Measurements from ENCODE around the gene CRB2. TPM values are rescaled to one million over a fixed set of nuclear protein-coding genes. Genes with fewer than 3 reads are reported as not detected.
A peak's percentile ranks its signal among the peaks of the same experiment; 100 is the strongest.

The CRB2 gene
- total and polyA plus RNA-seq, 2 of the 13 experiments (the other 11 are each of a cell fraction or from before 2014, with no cell fraction given): 0.01 to 0.29 TPM

DNA sequence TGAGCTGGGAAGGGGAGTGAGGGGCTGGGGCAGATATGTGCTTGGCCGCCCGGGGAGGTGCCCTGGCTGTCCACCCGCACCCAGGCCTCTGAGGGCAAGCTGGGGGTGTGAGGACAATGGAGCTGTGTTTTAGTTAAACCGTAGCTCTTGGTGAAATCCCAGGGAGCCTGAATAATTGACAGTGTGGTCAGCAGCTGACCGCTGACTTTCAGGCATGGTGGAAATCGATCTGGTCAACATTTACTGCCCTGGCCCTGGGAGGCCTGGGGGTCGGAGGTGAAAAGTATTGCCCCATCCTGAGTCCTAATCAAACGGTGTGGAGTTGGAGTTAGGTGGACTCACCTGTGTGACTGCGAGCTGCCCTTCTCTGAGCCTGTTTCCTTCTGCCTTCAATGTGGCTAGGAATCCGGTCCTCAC, 31.2 kb upstream of the CRB2 start (continued):
- TF ChIP-seq, protein P1, sequence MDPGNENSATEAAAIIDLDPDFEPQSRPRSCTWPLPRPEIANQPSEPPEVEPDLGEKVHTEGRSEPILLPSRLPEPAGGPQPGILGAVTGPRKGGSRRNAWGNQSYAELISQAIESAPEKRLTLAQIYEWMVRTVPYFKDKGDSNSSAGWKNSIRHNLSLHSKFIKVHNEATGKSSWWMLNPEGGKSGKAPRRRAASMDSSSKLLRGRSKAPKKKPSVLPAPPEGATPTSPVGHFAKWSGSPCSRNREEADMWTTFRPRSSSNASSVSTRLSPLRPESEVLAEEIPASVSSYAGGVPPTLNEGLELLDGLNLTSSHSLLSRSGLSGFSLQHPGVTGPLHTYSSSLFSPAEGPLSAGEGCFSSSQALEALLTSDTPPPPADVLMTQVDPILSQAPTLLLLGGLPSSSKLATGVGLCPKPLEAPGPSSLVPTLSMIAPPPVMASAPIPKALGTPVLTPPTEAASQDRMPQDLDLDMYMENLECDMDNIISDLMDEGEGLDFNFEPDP (CRISPR knock-in tag; conservative IDR thresholded peaks at IDR 0.05): no peak
- TF ChIP-seq, protein P2, sequence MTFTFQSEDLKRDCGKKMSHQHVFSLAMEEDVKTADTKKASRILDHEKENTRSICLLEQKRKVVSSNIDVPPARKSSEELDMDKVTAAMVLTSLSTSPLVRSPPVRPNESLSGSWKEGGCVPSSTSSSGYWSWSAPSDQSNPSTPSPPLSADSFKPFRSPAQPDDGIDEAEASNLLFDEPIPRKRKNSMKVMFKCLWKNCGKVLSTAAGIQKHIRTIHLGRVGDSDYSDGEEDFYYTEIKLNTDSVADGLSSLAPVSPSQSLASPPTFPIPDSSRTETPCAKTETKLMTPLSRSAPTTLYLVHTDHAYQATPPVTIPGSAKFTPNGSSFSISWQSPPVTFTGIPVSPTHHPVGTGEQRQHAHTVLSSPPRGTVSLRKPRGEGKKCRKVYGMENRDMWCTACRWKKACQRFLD (CRISPR knock-in tag; IDR thresholded peaks at IDR 0.05; ENCODE audit: borderline replicate concordance): 0 out of 2 replicates have a peak, but pooled peaks have one; percentile 32
- peak; percentile 84 for TF ChIP-seq SAP130 (CRISPR knock-in tag; IDR thresholded peaks at IDR 0.05; ENCODE audit: low read depth)
- TF ChIP-seq MYNN (CRISPR knock-in tag; IDR thresholded peaks at IDR 0.05; ENCODE audit: low read depth): no peak
- TF ChIP-seq ZMYM3 (CRISPR knock-in tag; IDR thresholded peaks at IDR 0.05): peak; percentile 91
- TF ChIP-seq TBL1XR1 (IDR thresholded peaks at IDR 0.05; ENCODE audit: borderline replicate concordance, low read length, partially characterized antibody): peak; percentile 60
- TF ChIP-seq SNAPC2 (CRISPR knock-in tag; IDR thresholded peaks at IDR 0.05): no peak
- TF ChIP-seq, protein P3, sequence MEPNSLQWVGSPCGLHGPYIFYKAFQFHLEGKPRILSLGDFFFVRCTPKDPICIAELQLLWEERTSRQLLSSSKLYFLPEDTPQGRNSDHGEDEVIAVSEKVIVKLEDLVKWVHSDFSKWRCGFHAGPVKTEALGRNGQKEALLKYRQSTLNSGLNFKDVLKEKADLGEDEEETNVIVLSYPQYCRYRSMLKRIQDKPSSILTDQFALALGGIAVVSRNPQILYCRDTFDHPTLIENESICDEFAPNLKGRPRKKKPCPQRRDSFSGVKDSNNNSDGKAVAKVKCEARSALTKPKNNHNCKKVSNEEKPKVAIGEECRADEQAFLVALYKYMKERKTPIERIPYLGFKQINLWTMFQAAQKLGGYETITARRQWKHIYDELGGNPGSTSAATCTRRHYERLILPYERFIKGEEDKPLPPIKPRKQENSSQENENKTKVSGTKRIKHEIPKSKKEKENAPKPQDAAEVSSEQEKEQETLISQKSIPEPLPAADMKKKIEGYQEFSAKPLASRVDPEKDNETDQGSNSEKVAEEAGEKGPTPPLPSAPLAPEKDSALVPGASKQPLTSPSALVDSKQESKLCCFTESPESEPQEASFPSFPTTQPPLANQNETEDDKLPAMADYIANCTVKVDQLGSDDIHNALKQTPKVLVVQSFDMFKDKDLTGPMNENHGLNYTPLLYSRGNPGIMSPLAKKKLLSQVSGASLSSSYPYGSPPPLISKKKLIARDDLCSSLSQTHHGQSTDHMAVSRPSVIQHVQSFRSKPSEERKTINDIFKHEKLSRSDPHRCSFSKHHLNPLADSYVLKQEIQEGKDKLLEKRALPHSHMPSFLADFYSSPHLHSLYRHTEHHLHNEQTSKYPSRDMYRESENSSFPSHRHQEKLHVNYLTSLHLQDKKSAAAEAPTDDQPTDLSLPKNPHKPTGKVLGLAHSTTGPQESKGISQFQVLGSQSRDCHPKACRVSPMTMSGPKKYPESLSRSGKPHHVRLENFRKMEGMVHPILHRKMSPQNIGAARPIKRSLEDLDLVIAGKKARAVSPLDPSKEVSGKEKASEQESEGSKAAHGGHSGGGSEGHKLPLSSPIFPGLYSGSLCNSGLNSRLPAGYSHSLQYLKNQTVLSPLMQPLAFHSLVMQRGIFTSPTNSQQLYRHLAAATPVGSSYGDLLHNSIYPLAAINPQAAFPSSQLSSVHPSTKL (CRISPR knock-in tag; IDR thresholded peaks at IDR 0.05): peak; percentile 95
- TF ChIP-seq SKI (IDR thresholded peaks at IDR 0.05; ENCODE audit: partially characterized antibody): peak; percentile 64
- TF ChIP-seq KDM3A (CRISPR knock-in tag; IDR thresholded peaks at IDR 0.05; ENCODE audit: low read depth): peak; percentile 61; the same call in 1 of the 2 replicates
- 0 out of 2 replicates have a peak, but pooled peaks have one; percentile 34 for TF ChIP-seq ZNF839 (CRISPR knock-in tag; IDR thresholded peaks at IDR 0.05; ENCODE audit: borderline replicate concordance)
- TF ChIP-seq PAWR (CRISPR knock-in tag; IDR thresholded peaks at IDR 0.05; ENCODE audit: borderline replicate concordance): no peak
- peak; percentile 97 for TF ChIP-seq ONECUT2 (CRISPR knock-in tag; IDR thresholded peaks at IDR 0.05)
- no peak for TF ChIP-seq ZNF773 (CRISPR knock-in tag; IDR thresholded peaks at IDR 0.05; ENCODE audit: borderline replicate concordance)
- TF ChIP-seq, protein P4, sequence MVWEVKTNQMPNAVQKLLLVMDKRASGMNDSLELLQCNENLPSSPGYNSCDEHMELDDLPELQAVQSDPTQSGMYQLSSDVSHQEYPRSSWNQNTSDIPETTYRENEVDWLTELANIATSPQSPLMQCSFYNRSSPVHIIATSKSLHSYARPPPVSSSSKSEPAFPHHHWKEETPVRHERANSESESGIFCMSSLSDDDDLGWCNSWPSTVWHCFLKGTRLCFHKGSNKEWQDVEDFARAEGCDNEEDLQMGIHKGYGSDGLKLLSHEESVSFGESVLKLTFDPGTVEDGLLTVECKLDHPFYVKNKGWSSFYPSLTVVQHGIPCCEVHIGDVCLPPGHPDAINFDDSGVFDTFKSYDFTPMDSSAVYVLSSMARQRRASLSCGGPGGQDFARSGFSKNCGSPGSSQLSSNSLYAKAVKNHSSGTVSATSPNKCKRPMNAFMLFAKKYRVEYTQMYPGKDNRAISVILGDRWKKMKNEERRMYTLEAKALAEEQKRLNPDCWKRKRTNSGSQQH (CRISPR knock-in tag; IDR thresholded peaks at IDR 0.05; ENCODE audit: low read depth): 0 out of 2 replicates have a peak, but pooled peaks have one; percentile 38
- TF ChIP-seq ZNF354B (CRISPR knock-in tag; IDR thresholded peaks at IDR 0.05): no peak
- peak; percentile 71; the same call in 1 of the 2 replicates for TF ChIP-seq RCOR2 (CRISPR knock-in tag; IDR thresholded peaks at IDR 0.05)
- TF ChIP-seq KLF11 (CRISPR knock-in tag; IDR thresholded peaks at IDR 0.05): no peak
- TF ChIP-seq ZNF605 (CRISPR knock-in tag; IDR thresholded peaks at IDR 0.05): peak; percentile 92
- TF ChIP-seq NR1H2 (CRISPR knock-in tag; IDR thresholded peaks at IDR 0.05; ENCODE audit: borderline replicate concordance, low read depth): peak; percentile 83; the same call in 1 of the 2 replicates
- TF ChIP-seq, protein P5, sequence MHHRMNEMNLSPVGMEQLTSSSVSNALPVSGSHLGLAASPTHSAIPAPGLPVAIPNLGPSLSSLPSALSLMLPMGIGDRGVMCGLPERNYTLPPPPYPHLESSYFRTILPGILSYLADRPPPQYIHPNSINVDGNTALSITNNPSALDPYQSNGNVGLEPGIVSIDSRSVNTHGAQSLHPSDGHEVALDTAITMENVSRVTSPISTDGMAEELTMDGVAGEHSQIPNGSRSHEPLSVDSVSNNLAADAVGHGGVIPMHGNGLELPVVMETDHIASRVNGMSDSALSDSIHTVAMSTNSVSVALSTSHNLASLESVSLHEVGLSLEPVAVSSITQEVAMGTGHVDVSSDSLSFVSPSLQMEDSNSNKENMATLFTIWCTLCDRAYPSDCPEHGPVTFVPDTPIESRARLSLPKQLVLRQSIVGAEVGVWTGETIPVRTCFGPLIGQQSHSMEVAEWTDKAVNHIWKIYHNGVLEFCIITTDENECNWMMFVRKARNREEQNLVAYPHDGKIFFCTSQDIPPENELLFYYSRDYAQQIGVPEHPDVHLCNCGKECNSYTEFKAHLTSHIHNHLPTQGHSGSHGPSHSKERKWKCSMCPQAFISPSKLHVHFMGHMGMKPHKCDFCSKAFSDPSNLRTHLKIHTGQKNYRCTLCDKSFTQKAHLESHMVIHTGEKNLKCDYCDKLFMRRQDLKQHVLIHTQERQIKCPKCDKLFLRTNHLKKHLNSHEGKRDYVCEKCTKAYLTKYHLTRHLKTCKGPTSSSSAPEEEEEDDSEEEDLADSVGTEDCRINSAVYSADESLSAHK (CRISPR knock-in tag; IDR thresholded peaks at IDR 0.05; ENCODE audit: borderline replicate concordance): no peak
